HG03196 (cell line): ENCODE data around the gene CPED1.
"Not testable (repeated sequence)": the region's sequence is repeated elsewhere in the genome, so short reads cannot be mapped to it uniquely, and the experiment has no call there.

Experiments used
- ATAC-seq: cut with Tn5 transposase; IDR thresholded peaks from one replicate; pipeline ENCODE4 v1.9.1; 2021; ENCODE audit not compliant: unreplicated experiment

CPED1 gene

DNA sequence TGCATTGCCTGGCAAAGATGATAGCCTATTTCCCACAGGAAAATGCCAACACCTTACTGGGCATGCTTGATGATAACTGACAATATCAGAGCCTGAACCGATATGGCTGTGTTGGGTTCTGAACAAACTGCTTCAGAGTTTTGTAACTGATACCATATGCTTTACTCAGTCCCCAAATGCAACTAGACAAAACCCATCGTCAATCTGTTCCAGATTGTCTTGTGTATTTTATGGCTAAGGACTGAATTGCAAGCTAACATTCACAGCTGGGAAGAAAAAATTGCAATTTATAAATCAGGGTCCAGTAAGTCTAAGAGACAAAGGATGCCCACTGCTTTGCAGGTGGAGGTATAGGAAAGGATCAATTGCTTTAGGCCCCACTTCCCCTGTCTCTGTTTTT lies 223.5 kb downstream of the CPED1 start:
- ATAC-seq = no peak

DNA sequence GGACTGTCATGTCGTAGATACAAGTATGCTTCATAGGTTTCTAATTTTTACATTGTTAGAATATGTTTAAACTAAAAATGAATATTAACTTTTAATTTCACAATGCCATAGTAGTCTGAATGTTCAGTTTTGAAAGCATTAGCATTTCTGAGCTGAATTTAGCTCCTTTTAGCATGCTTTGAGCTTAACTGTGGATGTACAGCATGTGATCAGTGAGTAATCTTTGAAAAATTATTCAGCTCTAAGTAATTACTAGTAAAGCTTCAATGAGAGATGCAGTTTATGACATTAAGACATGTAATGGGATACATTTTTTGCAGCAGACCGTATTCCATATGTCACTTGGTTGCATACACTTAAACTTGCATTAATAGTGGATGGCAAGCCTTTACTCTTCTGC lies 226.1 kb downstream of the CPED1 start:
- ATAC-seq = no peak

DNA sequence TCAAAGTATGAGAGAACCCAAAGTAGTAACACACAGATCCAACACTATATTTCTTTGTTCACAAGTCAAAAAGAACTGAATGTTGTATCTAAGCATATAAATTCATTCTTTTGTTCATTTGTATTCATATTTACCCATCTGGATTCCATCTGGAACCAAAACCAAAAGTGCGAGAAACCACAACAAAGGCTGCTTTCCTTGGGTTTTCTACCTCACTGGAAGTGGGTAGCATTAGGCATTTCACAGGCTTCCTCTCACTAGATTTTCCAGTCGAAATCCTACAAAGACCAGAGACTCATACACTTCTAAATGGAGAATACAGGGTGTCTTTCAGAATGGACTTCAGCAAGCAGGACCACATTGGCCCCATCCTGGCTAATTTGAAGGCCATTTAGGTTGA lies 230.5 kb downstream of the CPED1 start:
- no peak for ATAC-seq

DNA sequence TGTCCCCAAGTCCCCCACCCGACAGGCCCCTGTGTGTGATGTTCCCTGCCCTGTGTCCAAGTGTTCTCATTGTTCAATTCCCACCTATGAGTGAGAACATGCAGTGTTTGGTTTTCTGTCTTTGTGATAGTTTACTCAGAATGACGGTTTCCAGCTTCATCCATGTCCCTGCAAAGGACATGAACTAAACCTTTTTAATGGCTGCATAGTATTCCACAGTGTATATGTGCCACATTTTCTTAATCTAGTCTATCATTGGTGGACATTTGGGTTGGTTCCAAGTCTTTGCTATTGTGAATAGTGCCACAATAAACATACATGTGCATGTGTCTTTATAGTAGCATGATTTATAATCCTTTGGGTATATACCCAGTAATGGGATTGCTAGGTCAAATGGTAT lies 232.6 kb downstream of the CPED1 start:
- not testable (repeated sequence) for ATAC-seq

DNA sequence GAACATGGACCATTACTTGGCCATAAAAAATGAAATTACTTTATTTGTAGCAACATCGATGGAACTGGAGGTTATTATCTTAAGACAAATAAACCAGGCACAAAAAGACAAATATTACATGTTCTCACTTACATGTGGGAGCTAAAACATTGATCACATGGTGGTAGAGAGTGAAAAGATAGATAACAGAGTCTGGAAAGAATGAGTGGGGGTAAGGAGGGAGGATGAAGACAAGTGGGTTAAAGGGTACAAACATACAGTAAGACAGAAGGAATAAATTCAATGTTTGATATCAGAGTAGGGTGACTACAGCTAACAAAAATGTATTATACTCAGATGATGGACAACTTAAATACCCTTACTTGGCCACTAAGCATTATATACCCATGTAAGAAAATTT lies 240.3 kb downstream of the CPED1 start:
- ATAC-seq = no peak

DNA sequence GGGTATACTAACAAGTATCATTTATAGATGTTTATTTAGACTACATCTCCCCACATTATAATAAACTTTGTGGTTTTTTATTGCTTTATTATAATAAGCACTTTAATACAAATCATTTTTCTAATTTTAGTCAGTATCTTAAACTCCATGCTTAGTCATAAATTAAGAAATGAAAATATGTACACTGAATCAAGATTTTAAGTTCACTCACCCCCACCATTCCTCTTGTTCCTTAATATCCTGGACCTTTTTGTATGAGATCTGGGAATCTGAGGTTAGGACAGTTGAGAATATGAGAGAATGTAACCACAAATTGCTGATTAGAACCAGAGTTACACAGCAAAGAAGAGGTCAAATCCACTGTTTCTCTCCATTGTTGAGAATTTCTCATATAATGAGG lies 246.7 kb downstream of the CPED1 start:
- ATAC-seq = no peak

DNA sequence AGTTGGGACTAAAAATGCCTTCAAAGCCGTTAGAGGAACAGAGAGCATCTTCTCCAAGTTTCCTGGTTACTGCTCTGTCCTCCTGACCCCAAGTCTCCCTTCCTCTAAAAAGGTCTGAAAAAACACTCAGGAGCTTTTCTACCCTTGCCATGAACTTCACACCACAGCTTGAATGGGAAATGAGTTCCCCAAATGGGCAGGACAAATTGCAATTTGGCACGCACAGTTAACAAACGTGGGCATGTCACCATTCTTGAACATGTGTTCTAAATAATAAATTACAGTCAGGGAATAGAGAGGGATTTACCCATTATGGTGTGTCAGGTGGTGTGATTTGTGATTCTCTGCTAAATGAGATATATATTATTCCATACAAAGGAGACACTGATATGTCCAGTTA lies 249.1 kb downstream of the CPED1 start:
- ATAC-seq = no peak

DNA sequence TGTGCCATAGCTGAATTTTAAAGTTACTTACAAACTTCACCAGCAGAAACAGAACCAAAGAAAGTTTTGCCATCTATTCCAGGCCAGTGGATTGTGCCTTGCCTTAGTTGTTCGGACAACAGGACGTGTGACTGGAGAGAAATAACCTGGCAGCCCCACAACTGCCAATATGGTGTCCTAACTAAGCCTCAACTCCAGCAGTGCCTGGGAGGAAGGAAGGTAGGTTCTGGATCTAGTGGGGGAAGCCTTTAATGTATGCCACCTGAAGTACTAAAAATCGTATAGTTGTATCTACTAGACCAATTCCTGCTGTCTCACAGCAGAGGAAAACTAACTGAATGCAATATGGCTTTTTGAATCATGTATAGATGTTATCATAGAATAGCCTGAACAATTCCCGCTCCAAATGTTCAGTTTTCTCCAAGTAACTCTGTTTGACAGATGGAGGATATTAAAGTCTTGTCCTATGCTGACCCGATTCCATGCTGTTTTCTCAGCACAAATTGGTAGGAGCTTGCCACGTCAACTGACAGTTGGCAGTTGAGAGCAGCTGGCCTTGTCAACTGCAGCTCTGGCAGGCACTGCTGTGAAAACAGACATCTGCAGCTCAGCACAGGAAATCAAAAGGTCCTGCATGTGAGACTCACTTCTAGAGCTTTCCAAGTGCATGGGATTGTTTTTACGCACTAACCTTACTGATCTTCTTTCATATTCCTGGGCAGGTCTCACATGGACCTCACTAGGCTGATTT lies 255.8 kb downstream of the CPED1 start:
- no peak for ATAC-seq

DNA sequence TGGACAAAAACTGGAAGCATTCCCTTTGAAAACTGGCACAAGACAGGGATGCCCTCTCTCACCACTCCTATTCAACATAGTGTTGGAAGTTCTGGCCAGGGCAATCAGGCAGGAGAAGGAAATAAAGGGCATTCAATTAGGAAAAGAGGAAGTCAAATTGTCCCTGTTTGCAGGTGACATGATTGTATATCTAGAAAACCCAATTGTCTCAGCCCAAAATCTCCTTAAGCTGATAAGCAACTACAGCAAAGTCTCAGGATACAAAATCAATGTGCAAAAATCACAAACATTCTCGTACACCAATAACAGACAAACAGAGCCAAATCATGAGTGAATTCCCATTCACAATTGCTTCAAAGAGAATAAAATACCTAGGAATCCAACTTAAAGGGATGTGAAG lies 262.9 kb downstream of the CPED1 start:
- not testable (repeated sequence) for ATAC-seq

DNA sequence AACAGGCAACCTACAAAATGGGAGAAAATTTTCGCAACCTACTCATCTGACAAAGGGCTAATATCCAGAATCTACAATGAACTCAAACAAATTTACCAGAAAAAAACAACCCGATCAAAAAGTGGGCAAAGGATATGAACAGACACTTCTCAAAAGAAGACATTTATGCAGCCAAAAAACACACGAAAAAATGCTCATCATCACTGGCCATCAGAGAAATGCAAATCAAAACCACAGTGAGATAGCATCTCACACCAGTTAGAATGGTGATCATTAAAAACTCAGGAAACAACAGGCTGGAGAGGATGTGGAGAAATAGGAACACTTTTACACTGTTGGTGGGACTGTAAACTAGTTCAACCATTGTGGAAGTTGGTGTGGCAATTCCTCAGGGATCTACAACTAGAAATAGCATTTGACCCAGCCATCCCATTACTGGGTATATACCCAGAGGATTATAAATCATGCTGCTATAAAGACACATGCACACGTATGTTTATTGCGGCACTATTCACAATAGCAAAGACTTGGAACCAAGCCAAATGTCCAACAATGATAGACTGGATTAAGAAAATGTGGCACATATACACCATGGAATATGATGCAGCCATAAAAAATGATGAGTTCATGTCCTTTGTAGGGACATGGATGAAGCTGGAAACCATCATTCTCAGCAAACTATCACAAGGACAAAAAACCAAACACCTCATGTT lies 264.2 kb downstream of the CPED1 start:
- ATAC-seq = not testable (repeated sequence)

DNA sequence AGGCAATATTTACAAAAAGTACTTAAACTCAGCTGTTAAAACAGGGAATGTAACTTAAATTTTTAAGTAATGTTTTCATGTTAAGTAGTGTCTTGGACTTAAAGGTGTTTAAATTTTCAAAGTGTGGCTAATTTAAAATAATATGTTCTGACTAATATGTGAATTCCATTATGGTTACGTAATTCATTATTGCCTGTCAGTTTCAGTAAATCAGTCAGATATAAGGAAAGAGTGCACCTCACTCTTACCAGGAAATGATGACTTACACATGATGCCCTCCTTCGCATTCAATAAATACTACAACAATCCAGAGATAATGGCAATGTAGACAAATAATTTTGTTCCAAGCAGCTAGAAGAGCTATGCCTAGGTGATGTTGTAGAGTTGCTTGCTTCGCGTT lies 271.3 kb downstream of the CPED1 start:
- no peak for ATAC-seq

DNA sequence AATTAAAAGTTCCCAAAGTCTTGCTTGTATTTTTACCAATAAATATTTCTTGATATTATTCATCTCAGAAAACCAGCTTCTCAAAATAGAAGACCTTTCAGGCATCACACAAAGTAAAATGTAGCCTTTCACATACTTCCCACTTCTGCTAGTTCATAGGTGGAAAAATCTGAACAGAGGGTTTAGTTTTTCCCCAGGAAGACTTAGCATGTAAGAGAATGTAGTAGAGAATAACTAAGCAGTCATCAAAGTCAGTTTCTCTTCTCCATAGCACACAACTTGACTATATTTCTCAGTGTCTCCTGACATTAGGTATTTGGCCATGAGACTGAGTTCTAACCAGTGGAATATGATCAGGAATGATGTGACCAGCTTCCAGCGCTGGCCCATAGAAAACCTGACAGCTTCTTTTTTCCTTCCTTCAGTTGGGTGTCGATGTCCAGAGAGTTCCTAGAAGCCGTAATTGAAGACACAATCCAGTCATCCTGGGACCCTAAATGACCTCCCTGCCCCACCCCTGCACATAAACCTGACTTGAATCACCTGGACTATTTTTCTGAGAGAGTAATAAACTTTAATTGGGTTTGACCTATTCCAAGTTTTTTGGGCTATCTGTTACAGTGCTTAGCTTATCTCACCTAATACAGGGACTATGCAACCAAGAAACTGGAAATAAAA lies 272.8 kb downstream of the CPED1 start:
- no peak for ATAC-seq

DNA sequence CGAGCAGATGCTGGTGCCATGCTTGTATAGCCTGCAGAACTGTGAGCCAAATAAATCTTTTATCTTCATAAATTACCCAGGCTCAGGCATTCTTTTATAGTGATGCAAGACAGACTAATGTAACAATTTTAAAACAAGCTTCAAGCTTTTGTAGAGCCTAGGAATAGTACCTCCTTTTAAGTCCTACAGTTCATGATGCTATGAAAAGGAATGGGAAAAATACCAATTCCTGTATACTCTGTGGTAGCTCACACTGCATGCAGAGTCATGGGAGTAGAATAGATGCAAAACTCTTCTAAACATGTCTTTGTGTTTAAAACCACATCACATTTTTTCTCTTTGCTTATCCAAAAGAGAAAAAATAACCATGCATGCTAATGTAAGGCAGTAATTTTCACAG lies 273.7 kb downstream of the CPED1 start:
- no peak for ATAC-seq

DNA sequence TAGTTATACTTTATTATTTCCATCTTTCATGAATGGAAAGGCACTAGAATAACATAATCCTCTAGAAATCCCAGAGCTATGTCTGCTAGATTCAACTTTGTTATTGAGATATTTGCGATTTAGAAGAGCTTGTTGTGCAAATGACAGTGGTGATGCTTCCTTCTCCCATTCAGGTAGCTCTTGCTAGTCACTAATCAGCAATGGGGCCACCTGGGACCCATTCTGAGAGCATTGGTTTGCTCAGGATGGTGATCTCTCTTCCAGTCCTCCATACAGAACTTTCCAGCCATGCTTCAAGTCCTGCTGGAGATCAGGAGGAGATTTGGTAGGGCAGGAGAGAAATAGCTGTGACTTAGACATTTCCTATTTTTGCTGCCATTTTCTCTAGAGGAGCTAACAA lies 274.5 kb downstream of the CPED1 start:
- ATAC-seq = no peak

DNA sequence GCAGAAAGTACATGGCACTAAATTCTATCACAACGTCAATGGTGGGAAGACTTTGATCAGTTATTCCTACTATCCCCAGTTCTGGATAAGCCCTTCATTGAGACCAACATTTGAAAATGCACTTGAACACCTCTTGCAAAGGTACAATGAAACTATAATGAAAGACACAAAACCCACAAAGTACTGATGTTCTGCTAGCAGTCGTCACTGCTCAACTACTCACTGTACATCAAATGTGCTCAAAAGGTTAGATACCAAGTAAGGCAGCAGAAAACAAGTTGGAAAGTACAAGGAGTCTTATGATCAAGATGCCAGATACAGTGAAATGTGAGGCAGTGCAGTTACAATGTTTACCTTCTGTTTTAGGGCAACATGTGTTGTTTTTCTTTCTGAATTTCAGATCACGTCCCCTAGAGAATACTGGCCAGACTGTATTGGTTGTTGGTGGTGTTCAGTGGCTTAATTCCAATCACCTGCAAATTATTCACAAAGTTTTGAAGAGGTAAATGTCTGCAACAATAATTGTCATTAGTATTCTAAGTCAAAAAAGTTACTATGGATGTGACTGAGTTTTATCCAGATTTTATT lies 277.9 kb downstream of the CPED1 start:
- no peak for ATAC-seq

DNA sequence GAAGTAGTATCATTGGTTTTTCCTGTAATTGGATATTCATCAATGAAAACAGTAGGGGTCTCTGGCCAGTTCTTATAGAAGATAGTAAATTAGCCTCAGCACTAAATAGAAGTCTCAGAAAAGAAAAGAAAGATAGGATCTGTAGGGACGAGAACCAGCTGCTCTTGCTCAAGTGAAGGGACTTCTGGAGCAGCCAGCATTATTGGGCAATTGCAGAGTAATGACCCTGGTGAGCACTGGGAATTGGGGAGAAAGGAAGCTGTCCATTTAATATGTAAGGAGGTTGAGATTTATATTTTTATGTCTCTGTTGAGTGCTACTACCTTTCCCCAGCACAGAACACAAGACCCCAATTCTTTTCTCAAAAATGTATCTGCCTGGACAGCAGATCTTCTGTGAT lies 279.1 kb downstream of the CPED1 start:
- ATAC-seq = no peak

DNA sequence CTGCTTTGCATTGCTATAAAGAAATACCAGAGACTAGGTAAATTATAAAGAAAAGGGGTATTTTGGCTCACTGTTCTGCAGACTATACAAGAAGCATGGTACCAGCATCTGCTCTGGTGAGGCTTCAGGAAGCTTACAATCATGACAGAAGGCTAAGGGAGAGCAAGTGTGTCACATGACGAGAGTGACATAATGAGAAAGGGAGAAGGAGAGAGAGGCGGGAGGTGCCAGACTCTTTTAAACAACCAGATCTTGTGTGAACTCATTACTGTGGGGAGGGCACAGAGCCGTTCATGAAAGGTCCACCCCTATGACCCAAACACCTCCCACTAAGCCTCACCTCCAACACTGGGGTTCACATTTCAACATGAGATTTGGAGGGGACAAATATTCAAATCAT lies 281.3 kb downstream of the CPED1 start:
- no peak for ATAC-seq

DNA sequence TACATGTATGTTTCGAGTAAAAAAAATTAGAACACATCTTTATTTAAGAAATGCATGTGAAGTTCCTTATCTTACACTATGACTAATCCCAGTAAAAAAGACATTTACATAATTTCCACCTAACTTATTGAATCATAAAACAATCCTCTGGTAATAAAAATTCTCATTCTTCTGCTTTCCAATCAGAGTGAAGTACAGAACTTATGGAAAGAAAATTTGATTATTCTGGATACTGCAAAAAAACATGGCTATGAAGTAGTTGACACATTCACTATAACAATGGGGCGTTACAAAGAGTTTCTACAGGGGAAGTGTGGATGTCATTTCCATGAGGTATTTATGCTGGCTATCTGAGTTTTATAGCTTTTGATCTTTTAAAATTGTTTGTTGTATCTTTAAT lies 282.6 kb downstream of the CPED1 start:
- no peak for ATAC-seq

DNA sequence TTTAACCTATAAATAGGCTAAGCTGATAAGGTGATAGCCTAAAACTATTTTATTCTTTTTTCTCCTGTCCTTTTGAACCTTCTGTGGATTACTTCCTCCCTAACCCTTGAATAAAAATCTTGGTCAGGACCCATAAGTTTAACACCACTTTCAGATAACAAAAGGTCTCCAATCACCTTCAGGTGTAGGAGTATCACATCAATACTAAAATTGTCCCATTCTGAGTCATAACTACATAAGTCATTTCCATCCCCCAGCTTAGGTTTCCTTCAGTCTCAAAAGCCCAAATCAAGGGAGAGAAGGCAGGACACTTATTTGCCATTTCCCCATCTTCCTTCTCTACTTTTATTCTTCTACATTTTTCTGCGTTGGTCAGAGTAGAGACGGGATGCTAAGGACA lies 283.4 kb downstream of the CPED1 start:
- no peak for ATAC-seq

DNA sequence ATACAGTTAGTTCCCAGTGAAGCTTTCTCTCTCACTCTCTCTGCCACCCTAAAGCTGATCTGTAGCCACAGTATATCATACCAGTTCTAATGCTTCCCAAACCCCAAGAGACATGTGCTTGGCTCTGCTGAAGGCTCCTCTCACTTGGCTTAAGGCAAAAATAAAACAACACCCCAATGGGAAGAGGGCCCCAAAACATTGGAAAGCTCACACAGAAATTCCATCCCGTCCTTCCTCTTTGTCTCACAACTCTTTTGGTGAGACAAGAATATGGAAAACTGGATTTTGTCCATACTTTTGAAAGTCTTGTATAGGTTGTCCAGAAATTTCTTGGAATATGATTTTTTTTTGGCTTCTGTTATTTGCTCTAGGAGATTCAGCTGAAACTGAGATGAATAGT lies 284.2 kb downstream of the CPED1 start:
- no peak for ATAC-seq

DNA sequence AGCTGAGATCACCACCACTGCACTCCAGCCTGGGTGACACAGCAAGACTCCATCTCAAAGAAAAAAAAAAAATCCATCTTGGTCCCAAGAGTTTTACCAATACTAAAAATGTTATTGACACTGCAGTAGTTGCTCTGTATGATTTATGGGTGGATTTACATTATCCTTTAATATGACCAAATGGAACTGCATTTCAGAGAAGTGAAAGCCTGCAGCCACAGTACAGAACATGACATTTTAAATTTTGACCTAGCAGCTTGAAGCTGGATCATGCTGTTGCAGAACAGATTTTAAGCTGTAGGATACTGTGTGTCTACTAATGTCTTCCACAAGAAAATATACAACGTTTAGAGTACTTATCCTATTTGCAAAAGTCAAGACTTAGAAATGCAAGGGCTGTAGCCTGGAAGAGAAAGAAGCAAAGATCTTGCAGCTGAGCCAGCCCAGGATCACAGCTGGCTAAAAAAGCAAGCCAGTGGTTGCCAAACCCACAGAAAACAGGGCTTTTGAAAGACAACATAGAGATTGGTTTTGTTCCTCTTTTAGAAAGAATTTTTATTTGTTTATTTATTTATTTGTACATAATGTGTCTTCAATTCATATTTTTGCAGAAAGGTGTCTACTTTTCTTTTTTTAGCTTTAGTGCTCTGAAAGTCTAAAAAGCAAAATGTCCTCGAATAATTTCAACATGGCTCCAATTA lies 285.1 kb downstream of the CPED1 start:
- ATAC-seq = no peak
